PC-3 (cell line): ENCODE measurements around the gene OPN3. TPM values are rescaled to one million over a fixed set of nuclear protein-coding genes. Genes with fewer than 3 reads are reported as not detected.

Source experiments
- ATAC-seq: fragments of 200-7000 bp; cut with Tn5 transposase; 2 replicates; pipeline ENCODE4 v1.9.1; 2020; ENCODE audit warnings: mild to moderate bottlenecking, moderate library complexity
- BruUV-seq: library from RNA; stranded (reverse); fragments of 400-500 nt; replicated peaks from 2 replicates; lab custom pipeline; 2021; lab: Mats Ljungman, UMichigan
- CTCF ChIA-PET: fragments of 300-600 bp; sonication (Branson Sonifier 250); formaldehyde crosslinking; loops from one replicate; lab custom pipeline; 2022; ENCODE audit warnings: antibody characterized with exemption; lab: Charles Lee
- POLR2A ChIA-PET: fragments of 300-600 bp; sonication (Branson Sonifier 250); formaldehyde crosslinking; loops from one replicate; lab custom pipeline; 2022; ENCODE audit warnings: antibody characterized with exemption; ENCODE audit not compliant: unreplicated experiment; lab: Charles Lee
- DNase-seq: peaks from one replicate; pipeline ENCODE4 v3.0.0-alpha.2; 2015
- H2AFZ ChIP-seq: fragments of 300-600 bp; sonication (generic); 2 replicates; pipeline ENCODE4 v1.6.0; 2016; ENCODE audit warnings: antibody characterized with exemption, low read length
- H3F3A ChIP-seq: fragments of 300-600 bp; sonication (generic); one replicate; pipeline ENCODE4 v1.6.0; 2017; ENCODE audit warnings: antibody characterized with exemption, low read length, control low read depth, mild to moderate bottlenecking; ENCODE audit not compliant: unreplicated experiment
- H3K27ac ChIP-seq: fragments of 300-600 bp; sonication (generic); 2 replicates; pipeline ENCODE4 v1.5.1; 2016; ENCODE audit warnings: mild to moderate bottlenecking, low read length
- H3K27me3 ChIP-seq: fragments of 300-600 bp; sonication (generic); 2 replicates; pipeline ENCODE4 v1.6.1; 2016; ENCODE audit warnings: low read length, mixed read lengths
- H3K36me3 ChIP-seq: fragments of 300-600 bp; sonication (generic); 2 replicates; pipeline ENCODE4 v1.6.1; 2016; ENCODE audit warnings: low read depth, mixed run types, low read length, mixed read lengths
- H3K4me1 ChIP-seq: fragments of 300-600 bp; sonication (generic); 2 replicates; pipeline ENCODE4 v1.5.1; 2016; ENCODE audit warnings: low read length; ENCODE audit not compliant: insufficient read depth
- H3K4me2 ChIP-seq: fragments of 300-600 bp; sonication (generic); 2 replicates; pipeline ENCODE4 v1.6.0; 2016; ENCODE audit warnings: low read length
- H3K4me3 ChIP-seq: fragments of 300-600 bp; sonication (generic); 2 replicates; pipeline ENCODE4 v1.5.1; 2016; ENCODE audit warnings: mild to moderate bottlenecking, low read length, mixed read lengths
- H3K79me2 ChIP-seq: fragments of 300-600 bp; sonication (generic); 2 replicates; pipeline ENCODE4 v1.6.1; 2017; ENCODE audit warnings: low read length, mixed read lengths
- H3K9ac ChIP-seq: fragments of 300-600 bp; sonication (generic); 2 replicates; pipeline ENCODE4 v1.6.0; 2016; ENCODE audit warnings: mild to moderate bottlenecking, low read length
- H3K9me2 ChIP-seq: fragments of 300-600 bp; sonication (generic); replicated peaks from 2 replicates; pipeline ENCODE4 v1.6.1; 2016; ENCODE audit warnings: mixed run types, low read length, mixed read lengths
- H3K9me3 ChIP-seq: fragments of 300-600 bp; sonication (generic); 2 replicates; pipeline ENCODE4 v1.6.1; 2016; ENCODE audit warnings: low read length, mixed read lengths
- H4K20me1 ChIP-seq: fragments of 300-600 bp; sonication (generic); 2 replicates; pipeline ENCODE4 v1.6.1; 2016; ENCODE audit warnings: low read length, mixed read lengths
- CTCF ChIP-seq: fragments of 300-600 bp; sonication (generic); conservative IDR thresholded peaks from 2 replicates; pipeline ENCODE4 v1.5.1; 2017; ENCODE audit warnings: antibody characterized with exemption, low read depth, mild to moderate bottlenecking, low read length
- EZH2 ChIP-seq: fragments of 300-600 bp; sonication (generic); IDR thresholded peaks from one replicate; pipeline ENCODE4 v1.6.1; 2017; ENCODE audit warnings: antibody characterized with exemption, mild to moderate bottlenecking, low read length; ENCODE audit not compliant: unreplicated experiment
- EZH2phosphoT487 ChIP-seq: fragments of 300-600 bp; sonication (generic); IDR thresholded peaks from 2 replicates; pipeline ENCODE4 v1.6.1; 2018; ENCODE audit warnings: mild to moderate bottlenecking, antibody characterized with exemption, low read length, borderline replicate concordance
- intact Hi-C: fragments of 100-400 bp; cut with micrococcal nuclease; formaldehyde crosslinking; loops from 2 replicates; pipeline ENCODE4 v1.9.0; 2023
- total RNA-seq: library from RNA; depleted of rRNA; stranded (reverse); fragments of >200 nt; gene quantifications from 2 replicates; pipeline ENCODE4 v1.2.3, GENCODE V29; 2014

OPN3 gene
- total RNA-seq, 1 experiment from 2014 or later = 44.8 TPM

GRCh38 chr1:241679961-241680360, 39.8 kb upstream of the OPN3 start:
- CTCF ChIA-PET = no interaction called here
- POLR2A ChIA-PET = no interaction called here

GRCh38 chr1:241679404-241679803, 39.2 kb upstream of the OPN3 start:
- Histone ChIP-seq H3K36me3 (no peaks in the 10 kb centered on the region), H3K27me3 (no peaks in the 10 kb centered on the region), H2AFZ (no peak overlapping the region), H3K9me2 (no peaks in the 10 kb centered on the region), H3K79me2 (no peaks in the 10 kb centered on the region), H3K27ac (no peak overlapping the region), H3K9ac (no peak overlapping the region), H3K4me1 (no peaks in the 10 kb centered on the region), H3K9me3 (no peaks in the 10 kb centered on the region), H3K4me3 (no peak overlapping the region), H4K20me1 (no peaks in the 10 kb centered on the region), H3K4me2 (no peak overlapping the region), H3F3A (no peaks in the 10 kb centered on the region)
- ChIA-PET CTCF (no interaction called here), POLR2A (no interaction called here)
- no peak for ATAC-seq
- TF ChIP-seq EZH2phosphoT487 (no peak), CTCF (no peak), EZH2 (no peak)
- no TSS peak for BruUV-seq
- intact Hi-C loops = no loop called here
- no peak for DNase-seq

More at GRCh38 chr1:241679961-241680360, 39.8 kb upstream of the OPN3 start:
- no peaks in the 10 kb centered on the region for H3K9me3 ChIP-seq
- no peaks in the 10 kb centered on the region for H3K79me2 ChIP-seq
- H3F3A ChIP-seq = no peaks in the 10 kb centered on the region
- H3K4me2 ChIP-seq = no peak overlapping the region
- H3K27ac ChIP-seq = no peak overlapping the region
- no peak overlapping the region for H3K4me3 ChIP-seq
- no peaks in the 10 kb centered on the region for H3K4me1 ChIP-seq
- intact Hi-C loops = no loop called here
- no peaks in the 10 kb centered on the region for H4K20me1 ChIP-seq
- no peaks in the 10 kb centered on the region for H3K36me3 ChIP-seq
- no peaks in the 10 kb centered on the region for H3K9me2 ChIP-seq
- DNase-seq = no peak
- no TSS peak for BruUV-seq
- no peak for TF ChIP-seq EZH2phosphoT487
- no peak for TF ChIP-seq EZH2
- no peak for TF ChIP-seq CTCF
- no peaks in the 10 kb centered on the region for H3K27me3 ChIP-seq
- ATAC-seq = no peak
- no peak overlapping the region for H3K9ac ChIP-seq
- no peak overlapping the region for H2AFZ ChIP-seq

- CTCF ChIA-PET = no interaction called here
- Histone ChIP-seq H3K4me3 (no peak overlapping the region), H4K20me1 (no peaks in the 10 kb centered on the region), H3K4me2 (no peak overlapping the region), H3K4me1 (no peaks in the 10 kb centered on the region), H3K36me3 (no peaks in the 10 kb centered on the region), H3K9ac (no peak overlapping the region), H3K9me2 (no peaks in the 10 kb centered on the region), H3K79me2 (no peaks in the 10 kb centered on the region), H3K27ac (no peak overlapping the region), H2AFZ (no peak overlapping the region), H3F3A (no peaks in the 10 kb centered on the region), H3K27me3 (no peaks in the 10 kb centered on the region), H3K9me3 (no peaks in the 10 kb centered on the region)
- intact Hi-C loops = no loop called here
- ATAC-seq (no peak), DNase-seq (no peak)
- BruUV-seq = no TSS peak
- no peak for TF ChIP-seq CTCF
- POLR2A ChIA-PET = no interaction called here
Observed at GRCh38 chr1:241678536-241678935, 38.4 kb upstream of the OPN3 start.
